ENCODE data around the gene MAP6.

The MAP6 gene

DNA sequence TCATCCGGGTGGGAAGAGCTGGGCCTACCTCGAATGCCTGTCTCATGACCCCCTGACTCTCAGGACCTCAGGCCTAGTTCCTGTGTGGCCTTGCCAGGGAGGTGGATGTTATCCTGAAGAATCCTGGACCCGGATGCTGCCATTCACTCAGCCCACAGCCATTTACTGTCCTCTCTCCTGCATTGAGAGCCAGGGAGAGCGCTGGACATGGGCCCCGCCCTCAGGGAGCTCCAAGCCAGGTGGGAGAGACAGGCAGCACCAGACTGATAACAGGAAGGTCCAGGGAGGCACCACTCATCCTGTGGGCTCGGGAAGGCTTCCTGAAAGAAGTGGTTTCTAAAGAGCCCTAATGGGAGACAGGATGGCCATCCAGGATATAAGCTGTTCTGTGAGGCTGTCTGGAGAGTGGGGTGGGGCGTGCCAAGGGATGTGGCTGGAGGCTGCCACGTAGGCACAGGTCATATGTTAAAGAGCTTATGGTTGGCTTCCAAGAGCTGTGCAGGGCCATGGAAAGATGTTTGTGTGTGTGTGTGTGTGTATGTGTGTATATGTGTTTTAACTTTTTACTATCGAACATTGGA is 98.2 kb downstream of the MAP6 start:
- H3K36me3 Mint-ChIP-seq: peaks cover 15% of the 10 kb centered on the region

DNA sequence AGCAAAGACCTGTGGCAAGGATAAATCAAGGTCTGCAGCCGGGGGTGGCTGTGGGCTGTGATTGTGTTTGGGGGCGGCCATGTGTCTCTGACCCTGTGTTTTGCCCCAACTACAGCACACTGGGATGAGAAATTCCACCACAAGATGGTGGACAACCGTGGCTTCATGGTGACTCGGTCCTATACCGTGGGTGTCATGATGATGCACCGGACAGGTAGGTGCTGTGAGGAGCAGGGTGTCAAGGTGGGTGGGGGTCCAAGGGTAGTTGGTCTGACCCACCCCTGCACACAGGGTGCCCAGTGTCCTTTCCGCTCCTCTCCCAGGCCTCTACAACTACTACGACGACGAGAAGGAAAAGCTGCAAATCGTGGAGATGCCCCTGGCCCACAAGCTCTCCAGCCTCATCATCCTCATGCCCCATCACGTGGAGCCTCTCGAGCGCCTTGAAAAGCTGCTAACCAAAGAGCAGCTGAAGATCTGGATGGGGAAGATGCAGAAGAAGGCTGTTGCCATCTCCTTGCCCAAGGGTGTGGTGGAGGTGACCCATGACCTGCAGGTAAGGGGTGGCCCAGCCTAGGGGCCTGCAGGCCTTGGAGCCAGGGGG is 100.1 kb downstream of the MAP6 start:
- Mint-ChIP-seq H3K36me3 (peaks cover 15% of the 10 kb centered on the region), H3K27ac (no peak overlapping the region)
- CTCF ChIA-PET: interaction anchor here (1.3 to 4.5 kb wide), 3 partner anchors 7 to 10 kb away, joined by 4 to 20 read pairs (median 11); no protein-coding TSS in a partner anchor

More for the DNA sequence above, 98.2 kb downstream of the MAP6 start:
- Mint-ChIP-seq H3K9me3 (no peaks in the 10 kb centered on the region), H3K27me3 (no peaks in the 10 kb centered on the region), H3K4me1 (peaks cover 4% of the 10 kb centered on the region), H3K4me3 (no peak overlapping the region), H3K27ac (no peak overlapping the region)
- CTCF ChIA-PET: interaction anchor here (0.6 to 0.9 kb wide), 2 partner anchors 12 to 24 kb away, joined by 3 read pairs; no protein-coding TSS in a partner anchor
- no peak for DNase-seq

DNA sequence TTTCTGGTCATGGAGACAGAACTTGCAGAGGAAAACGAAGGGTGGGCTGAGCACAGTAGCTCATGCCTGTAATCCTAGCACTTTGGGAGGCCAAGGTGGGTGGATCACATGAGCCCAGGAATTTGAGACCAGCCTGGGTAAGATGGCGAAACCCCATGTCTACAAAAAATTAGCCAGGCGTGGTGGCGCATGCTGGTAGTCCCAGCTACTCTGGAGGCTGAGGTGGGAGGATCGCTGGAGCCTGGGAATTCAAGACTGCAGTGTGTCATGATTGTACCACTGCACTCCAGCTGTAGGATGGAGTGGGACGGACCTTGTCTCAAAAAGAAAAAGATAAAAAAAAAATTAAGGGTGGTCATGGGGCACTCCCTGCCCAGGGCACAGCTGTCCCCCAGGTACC is 100.9 kb downstream of the MAP6 start:
- Mint-ChIP-seq H3K36me3 (peaks cover 15% of the 10 kb centered on the region), H3K27ac (no peak overlapping the region), H3K27me3 (no peaks in the 10 kb centered on the region), H3K9me3 (no peaks in the 10 kb centered on the region), H3K4me1 (peaks cover 20% of the 10 kb centered on the region), H3K4me3 (no peak overlapping the region)
- DNase-seq: no peak
- CTCF ChIA-PET: interaction anchor here (3.7 to 4.5 kb wide), 2 partner anchors 8 to 10 kb away, joined by 11 to 20 read pairs; no protein-coding TSS in a partner anchor

More for the DNA sequence above, 100.1 kb downstream of the MAP6 start:
- H3K4me3 Mint-ChIP-seq: no peak overlapping the region
- peaks cover 13% of the 10 kb centered on the region for H3K4me1 Mint-ChIP-seq
- no peaks in the 10 kb centered on the region for H3K9me3 Mint-ChIP-seq
- H3K27me3 Mint-ChIP-seq: no peaks in the 10 kb centered on the region
- DNase-seq: no peak

DNA sequence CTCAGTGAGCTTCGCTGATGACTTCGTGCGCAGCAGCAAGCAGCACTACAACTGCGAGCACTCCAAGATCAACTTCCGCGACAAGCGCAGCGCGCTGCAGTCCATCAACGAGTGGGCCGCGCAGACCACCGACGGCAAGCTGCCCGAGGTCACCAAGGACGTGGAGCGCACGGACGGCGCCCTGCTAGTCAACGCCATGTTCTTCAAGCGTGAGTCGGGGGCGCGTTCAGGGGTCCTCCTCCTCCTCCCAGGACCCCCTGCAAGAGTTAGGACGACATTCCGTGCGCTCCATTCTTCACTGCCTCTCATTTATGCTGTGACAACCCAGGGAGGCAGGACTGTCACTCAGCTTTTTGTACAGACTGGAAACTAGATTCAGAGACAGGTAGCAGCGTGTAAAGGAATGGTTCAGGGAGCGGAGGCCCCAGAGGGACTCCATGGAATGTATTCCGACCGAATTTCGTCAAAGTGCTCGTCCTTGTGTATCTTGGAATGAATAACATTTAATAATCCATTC is 102.0 kb downstream of the MAP6 start:
- peaks cover 31% of the 10 kb centered on the region for H3K4me1 Mint-ChIP-seq
- CTCF ChIA-PET: interaction anchor here (3.7 to 4.5 kb wide), 2 partner anchors 9 to 11 kb away, joined by 11 to 20 read pairs; no protein-coding TSS in a partner anchor
- H3K9me3 Mint-ChIP-seq: no peaks in the 10 kb centered on the region
- no peak for DNase-seq
- H3K27ac Mint-ChIP-seq: no peak overlapping the region
- H3K27me3 Mint-ChIP-seq: no peaks in the 10 kb centered on the region
- H3K4me3 Mint-ChIP-seq: no peak overlapping the region
- peaks cover 12% of the 10 kb centered on the region for H3K36me3 Mint-ChIP-seq

DNA sequence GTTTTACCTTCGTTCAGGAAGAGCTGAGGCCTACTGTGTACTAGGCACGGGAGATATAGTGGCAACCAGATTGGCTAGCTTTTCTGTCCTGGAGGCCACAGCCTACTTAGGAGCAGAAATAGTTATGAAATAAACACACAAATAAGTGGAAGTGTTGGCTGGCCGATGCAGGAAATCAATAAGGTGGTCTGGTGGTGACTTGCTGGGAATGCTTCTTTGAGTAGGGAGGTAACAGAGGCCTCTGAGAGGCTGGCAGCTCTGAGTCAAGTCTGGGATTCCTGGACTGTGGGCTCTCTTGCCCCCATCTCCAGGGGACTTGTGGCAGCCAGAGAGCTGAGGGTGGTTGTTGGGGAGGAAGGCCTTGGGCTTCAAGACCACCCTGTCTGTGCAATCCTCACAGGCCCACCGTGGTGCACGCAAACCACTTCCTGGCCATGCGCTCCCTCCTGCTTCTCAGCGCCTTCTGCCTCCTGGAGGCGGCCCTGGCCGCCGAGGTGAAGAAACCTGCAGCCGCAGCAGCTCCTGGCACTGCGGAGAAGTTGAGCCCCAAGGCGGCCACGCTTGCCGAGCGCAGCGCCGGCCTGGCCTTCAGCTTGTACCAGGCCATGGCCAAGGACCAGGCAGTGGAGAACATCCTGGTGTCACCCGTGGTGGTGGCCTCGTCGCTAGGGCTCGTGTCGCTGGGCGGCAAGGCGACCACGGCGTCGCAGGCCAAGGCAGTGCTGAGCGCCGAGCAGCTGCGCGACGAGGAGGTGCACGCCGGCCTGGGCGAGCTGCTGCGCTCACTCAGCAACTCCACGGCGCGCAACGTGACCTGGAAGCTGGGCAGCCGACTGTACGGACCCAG is 102.7 kb downstream of the MAP6 start:
- Mint-ChIP-seq H3K27me3 (no peaks in the 10 kb centered on the region), H3K27ac (no peak overlapping the region), H3K4me3 (no peak overlapping the region), H3K36me3 (peaks cover 12% of the 10 kb centered on the region), H3K4me1 (peaks cover 37% of the 10 kb centered on the region), H3K9me3 (no peaks in the 10 kb centered on the region)
- CTCF ChIA-PET: interaction anchor here (1.4 to 4.5 kb wide), 4 partner anchors 9 to 19 kb away, joined by 4 to 20 read pairs (median 8); no protein-coding TSS in a partner anchor
- no peak for DNase-seq

DNA sequence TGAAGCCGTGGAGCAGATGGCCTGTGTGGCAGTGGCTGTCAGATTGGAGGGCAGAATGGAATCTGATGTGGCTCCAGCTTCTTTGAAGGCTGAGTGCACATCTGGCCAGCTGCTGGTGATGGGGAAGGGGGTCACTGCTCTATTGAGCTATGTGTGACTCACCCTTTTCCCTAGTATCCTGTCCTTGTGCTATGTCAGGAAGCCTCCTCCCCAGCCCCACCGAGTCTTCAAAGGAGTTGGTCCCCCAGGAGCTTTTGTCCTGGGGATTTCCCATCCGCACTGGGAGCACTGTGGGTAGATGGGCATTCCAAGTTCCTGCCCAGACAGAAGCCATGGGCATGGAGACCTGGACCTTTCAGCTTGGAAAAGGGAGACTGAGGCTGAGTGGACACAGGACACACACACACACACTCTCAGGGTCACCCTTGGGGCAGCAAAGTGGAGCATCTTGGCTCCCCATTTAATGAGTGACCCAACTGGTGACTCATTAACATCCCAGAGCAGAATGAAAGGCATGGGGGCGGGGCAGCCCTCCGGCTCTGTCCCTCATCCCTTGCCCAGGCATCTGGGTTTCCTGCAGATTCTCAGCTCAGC is 103.5 kb downstream of the MAP6 start:
- no peak overlapping the region for H3K4me3 Mint-ChIP-seq
- DNase-seq: no peak
- peaks cover 9% of the 10 kb centered on the region for H3K36me3 Mint-ChIP-seq
- CTCF ChIA-PET: interaction anchor here (1.4 to 4.5 kb wide), 4 partner anchors 10 to 18 kb away, joined by 4 to 20 read pairs (median 8); no protein-coding TSS in a partner anchor
- no peak overlapping the region for H3K27ac Mint-ChIP-seq
- H3K27me3 Mint-ChIP-seq: no peaks in the 10 kb centered on the region
- H3K9me3 Mint-ChIP-seq: no peaks in the 10 kb centered on the region
- H3K4me1 Mint-ChIP-seq: peaks cover 42% of the 10 kb centered on the region

DNA sequence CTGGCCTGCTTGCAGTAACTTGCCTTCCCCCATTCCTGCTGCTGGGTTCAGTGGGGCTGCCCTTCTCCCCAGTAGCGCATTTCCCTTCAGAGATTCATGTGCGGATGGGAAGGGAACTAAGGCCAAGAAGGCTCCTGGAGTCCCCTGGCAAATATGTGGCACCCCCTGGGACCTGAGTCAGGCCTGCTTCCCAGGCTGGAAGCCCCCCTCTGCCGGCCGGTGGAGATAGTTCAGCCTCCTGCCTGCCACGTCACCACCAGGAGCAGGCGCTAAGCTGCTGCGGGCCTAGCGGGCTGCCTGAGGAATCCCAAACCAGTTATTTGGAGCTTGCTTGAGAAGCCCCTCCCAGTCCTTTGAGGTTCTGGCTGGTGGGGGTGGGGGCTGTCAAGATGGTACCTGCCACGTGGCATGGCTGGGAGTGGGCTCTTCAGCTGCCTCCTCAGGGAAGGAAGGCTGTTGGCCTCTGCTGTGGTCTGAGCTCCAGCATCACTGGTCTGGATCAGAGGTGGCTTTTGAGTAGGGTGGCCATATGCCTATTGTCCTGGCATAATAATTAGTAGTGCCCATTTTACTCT is 104.8 kb downstream of the MAP6 start:
- H3K4me3 Mint-ChIP-seq: peak overlapping the region; percentile 98
- H3K9me3 Mint-ChIP-seq: no peaks in the 10 kb centered on the region
- H3K4me1 Mint-ChIP-seq: peaks cover 42% of the 10 kb centered on the region
- H3K27ac Mint-ChIP-seq: no peak overlapping the region
- peaks cover 8% of the 10 kb centered on the region for H3K27me3 Mint-ChIP-seq
- CTCF ChIA-PET: interaction anchor here (1.8 to 4.5 kb wide), 2 partner anchors 12 to 14 kb away, joined by 4 to 20 read pairs; no protein-coding TSS in a partner anchor
- peaks cover 9% of the 10 kb centered on the region for H3K36me3 Mint-ChIP-seq
- no peak for DNase-seq

DNA sequence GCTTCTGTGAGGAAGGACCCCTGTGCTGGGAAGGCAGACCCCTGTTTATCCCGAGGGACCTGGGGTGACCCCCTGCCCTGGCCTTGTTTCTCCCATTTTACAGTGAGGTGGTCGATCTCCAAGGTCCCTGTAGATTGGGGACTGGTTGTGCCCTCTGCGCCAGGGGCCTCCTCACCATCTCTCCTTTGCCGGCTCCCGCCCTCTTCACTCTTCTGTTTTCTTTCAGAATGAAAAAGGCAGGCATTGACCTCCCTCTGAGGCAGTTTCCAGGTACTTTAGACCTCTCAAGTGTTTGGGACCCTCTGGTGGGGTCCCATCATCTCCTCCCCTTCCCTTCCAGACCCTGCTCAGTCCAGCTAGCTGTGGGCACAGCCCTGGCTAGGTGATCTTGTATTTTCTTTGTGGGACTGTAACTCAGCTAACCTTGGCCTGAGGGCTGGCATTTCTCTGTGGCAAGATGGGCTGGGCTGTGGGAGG is 105.3 kb downstream of the MAP6 start:
- CTCF ChIA-PET: no interaction called here
- DNase-seq: no peak
- H3K4me1 Mint-ChIP-seq: peaks cover 42% of the 10 kb centered on the region
- H3K27ac Mint-ChIP-seq: peak overlapping the region; percentile 93
- peak overlapping the region; percentile 98 for H3K4me3 Mint-ChIP-seq
- H3K9me3 Mint-ChIP-seq: no peaks in the 10 kb centered on the region
- peaks cover 4% of the 10 kb centered on the region for H3K36me3 Mint-ChIP-seq
- peaks cover 8% of the 10 kb centered on the region for H3K27me3 Mint-ChIP-seq

DNA sequence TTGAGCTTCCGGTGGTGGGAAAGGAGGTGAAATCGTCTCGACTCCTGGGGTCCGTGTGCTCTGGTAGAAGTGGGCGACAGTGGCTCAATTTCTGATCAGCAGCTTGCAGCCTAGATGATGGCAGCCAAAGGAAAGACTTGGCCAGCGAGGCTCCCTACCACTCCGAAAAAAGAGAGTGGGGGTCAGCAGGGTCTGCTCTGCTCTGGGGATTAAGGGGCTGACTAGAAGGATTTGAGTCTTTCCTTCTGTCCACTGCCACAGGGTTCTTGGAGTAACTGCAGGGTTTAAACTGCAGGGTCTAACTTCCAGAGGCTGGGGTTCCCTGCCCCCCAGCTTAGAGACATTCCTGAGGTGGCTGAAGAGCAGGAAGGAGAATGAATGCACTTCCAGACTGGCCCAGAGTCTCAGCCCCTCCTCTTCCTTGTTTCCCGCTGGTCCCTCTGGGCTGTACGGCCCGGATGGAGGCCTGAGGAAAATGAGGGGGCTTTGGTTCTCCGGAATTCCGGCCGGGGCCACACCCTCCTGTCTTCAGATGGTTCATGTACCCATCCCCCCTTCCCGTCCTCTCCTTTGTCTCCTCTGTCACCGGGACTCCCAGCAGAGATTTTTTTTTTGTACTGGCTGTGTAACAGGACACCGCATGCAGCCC is 105.9 kb downstream of the MAP6 start:
- DNase-seq: no peak
- peaks cover 2% of the 10 kb centered on the region for H3K36me3 Mint-ChIP-seq
- peak overlapping the region; percentile 98 for H3K4me3 Mint-ChIP-seq
- peak overlapping the region; percentile 93 for H3K27ac Mint-ChIP-seq
- CTCF ChIA-PET: interaction anchor here (1.3 to 1.4 kb wide), 2 partner anchors 14 to 31 kb away, joined by 3 to 5 read pairs; no protein-coding TSS in a partner anchor
- H3K9me3 Mint-ChIP-seq: no peaks in the 10 kb centered on the region
- H3K27me3 Mint-ChIP-seq: peaks cover 8% of the 10 kb centered on the region
- H3K4me1 Mint-ChIP-seq: peaks cover 42% of the 10 kb centered on the region

DNA sequence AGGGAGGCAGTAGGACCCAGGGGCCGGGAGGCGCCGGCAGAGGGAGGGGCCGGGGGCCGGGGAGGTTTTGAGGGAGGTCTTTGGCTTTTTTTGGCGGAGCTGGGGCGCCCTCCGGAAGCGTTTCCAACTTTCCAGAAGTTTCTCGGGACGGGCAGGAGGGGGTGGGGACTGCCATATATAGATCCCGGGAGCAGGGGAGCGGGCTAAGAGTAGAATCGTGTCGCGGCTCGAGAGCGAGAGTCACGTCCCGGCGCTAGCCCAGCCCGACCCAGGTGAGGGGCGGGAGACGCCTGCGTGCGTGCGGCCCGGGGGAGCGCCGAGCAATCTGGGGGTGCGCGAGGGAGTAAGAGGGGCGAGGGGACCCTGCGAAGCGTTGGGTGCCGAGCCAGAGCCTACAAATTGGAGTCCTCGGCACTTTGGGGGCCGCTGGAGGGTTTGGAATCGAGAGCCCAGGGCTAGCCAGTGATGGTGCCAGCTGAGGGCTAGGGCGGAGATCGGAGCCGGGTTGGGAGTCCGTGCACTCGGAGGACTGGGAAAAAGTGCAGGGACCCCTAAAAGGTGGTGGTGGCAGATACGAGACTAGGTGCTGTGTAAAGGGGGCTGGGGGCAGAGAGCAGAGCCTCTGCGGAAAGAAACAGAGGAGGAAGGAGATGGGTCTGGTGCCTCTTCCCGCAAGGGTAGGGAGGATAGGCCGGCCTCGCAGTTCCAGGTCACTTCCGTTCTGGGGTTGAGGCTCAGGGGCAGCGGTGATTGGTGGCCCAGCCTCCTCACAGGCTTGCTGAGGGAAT is 106.6 kb downstream of the MAP6 start, which contains the start of gene SERPINH1:
TSS of gene SERPINH1 (plus strand) at position 206 of the 788 bp plus-strand sequence. CDS start 4,097 bp downstream, outside the sequence.
- Mint-ChIP-seq H3K27me3 (peaks cover 14% of the 10 kb centered on the region), H3K27ac (peak within 1 kb of the TSS; percentile 93), H3K4me1 (peaks cover 42% of the 10 kb centered on the region), H3K9me3 (no peaks in the 10 kb centered on the region), H3K36me3 (no peaks in the 10 kb centered on the region), H3K4me3 (peak within 1 kb of the TSS; percentile 98)
- CTCF ChIA-PET: interaction anchor here (1.3 to 1.4 kb wide), 2 partner anchors 15 to 30 kb away, joined by 3 to 5 read pairs; no protein-coding TSS in a partner anchor
- peak; percentile 80 for DNase-seq

DNA sequence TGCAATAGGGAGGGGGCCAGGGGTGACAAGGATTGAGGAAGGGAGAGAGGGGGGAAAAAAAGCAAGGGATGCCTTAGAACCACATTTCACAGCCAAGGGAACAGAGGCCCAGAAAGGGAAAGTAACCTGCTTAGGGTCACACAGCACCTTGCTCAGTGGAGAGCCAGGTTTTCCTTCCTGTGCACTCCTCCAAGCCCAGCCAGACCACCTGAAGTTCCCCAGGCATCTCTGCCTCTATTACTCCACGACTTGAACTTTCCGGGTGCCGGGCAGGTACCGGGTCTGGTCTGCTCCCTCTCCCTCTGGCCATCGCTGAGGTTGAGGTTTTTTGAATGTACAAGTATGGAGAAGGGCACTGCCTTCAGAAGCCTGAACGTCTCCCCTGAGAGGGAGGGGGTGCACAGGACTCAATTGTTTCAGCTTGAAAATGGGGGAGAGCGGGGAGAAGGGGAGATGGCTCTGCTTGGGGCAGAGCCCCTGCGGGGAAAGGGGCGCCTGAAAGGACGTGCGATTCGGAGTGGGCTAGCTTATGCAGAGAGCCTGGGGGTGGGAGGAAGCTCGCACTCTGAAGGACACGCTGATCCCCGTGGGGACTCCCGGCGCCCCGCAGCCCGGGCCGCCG is 107.3 kb downstream of the MAP6 start:
- no peak for DNase-seq
- Mint-ChIP-seq H3K27ac (peak overlapping the region; percentile 93), H3K27me3 (peaks cover 19% of the 10 kb centered on the region), H3K9me3 (no peaks in the 10 kb centered on the region), H3K4me3 (peak overlapping the region; percentile 98), H3K4me1 (peaks cover 42% of the 10 kb centered on the region), H3K36me3 (no peaks in the 10 kb centered on the region)
- CTCF ChIA-PET: interaction anchor here (1.3 to 1.4 kb wide), 2 partner anchors 15 to 30 kb away, joined by 3 to 5 read pairs; no protein-coding TSS in a partner anchor

DNA sequence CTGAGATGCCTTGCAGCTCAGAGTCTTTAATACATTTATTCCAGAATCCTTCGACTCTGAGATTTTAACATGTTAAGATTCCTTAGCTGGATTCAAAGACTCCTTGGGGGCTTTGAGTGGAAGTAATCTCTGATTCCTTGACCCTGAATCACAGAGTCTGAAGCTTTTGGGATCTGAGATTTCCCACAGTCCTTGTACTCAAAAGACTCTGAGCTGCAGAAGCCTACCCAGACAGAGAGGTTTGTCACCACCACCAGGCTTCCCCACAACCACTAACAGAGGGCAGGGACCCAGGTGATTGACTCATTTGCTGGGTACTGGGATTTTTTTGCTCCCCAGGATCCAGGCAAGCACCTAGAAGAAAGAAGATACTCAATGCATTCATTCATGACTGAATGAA is 108.2 kb downstream of the MAP6 start:
- H3K9me3 Mint-ChIP-seq: no peaks in the 10 kb centered on the region
- no peak for DNase-seq
- CTCF ChIA-PET: interaction anchor here (1.3 to 1.4 kb wide), 2 partner anchors 12 to 14 kb away, joined by 4 read pairs; no protein-coding TSS in a partner anchor
- no peaks in the 10 kb centered on the region for H3K36me3 Mint-ChIP-seq
- no peak overlapping the region for H3K27ac Mint-ChIP-seq
- peaks cover 19% of the 10 kb centered on the region for H3K27me3 Mint-ChIP-seq
- peak overlapping the region; percentile 98 for H3K4me3 Mint-ChIP-seq
- peaks cover 38% of the 10 kb centered on the region for H3K4me1 Mint-ChIP-seq

All from activated naive CD4-positive, alpha-beta T cell treated with anti-CD3 and anti-CD28 coated beads, Interleukin-2, amount 10 ng/mL, durations not matched to agents 7 days and 5 days (primary cell).